Measurements from ENCODE around the gene TMEM59L.

GRCh38 chr19:18605546-18606280, 7.0 kb upstream of the TMEM59L start:
- no peak for TF ChIP-seq POLR2A (IDR thresholded peaks at IDR 0.05; ENCODE audit: low read length)
- no peak for TF ChIP-seq GATA1 (IDR thresholded peaks at IDR 0.05; ENCODE audit: low read depth, low read length)

Measured in erythroblast (primary cell).